VCaP (cell line): ENCODE measurements around the gene CT47C1.
"Not testable (repeated sequence)": the region's sequence is repeated elsewhere in the genome, so short reads cannot be mapped to it uniquely, and the experiment has no call there.

Source experiments
- H3K27ac ChIP-seq: fragments of 450-650 bp; 2 replicates; pipeline ENCODE4 v1.5.1; 2017
- CTCF ChIP-seq: fragments of 450-650 bp; conservative IDR thresholded peaks from 2 replicates; pipeline ENCODE4 v1.5.1; 2017; ENCODE audit warnings: mild to moderate bottlenecking, moderate library complexity

The CT47C1 gene

DNA sequence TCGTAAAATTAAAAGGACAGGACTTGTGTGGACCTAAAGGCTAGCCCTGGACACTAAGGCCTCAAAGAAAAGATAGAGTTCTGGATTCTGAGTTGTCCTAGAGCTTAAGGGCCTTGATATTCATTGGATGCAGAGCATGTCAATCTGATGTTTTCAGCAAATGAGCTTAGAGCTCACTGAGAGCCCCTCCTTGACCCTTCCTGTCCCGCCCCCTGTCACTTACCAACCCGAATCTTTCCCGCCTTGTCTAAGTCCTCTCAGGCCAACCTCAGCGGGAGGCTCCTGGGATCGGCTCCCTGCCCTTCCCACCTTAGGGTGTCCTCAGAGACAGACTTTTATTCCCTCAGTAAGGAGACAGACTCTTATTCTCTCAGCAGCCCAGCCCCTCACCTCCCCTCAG is at the start of gene CT47C1:
TSS of gene CT47C1 (plus strand) at position 250 of the 400 bp plus-strand sequence. CDS start 233 bp downstream, outside the sequence.
- H3K27ac ChIP-seq = no peak within 1 kb of the TSS

DNA sequence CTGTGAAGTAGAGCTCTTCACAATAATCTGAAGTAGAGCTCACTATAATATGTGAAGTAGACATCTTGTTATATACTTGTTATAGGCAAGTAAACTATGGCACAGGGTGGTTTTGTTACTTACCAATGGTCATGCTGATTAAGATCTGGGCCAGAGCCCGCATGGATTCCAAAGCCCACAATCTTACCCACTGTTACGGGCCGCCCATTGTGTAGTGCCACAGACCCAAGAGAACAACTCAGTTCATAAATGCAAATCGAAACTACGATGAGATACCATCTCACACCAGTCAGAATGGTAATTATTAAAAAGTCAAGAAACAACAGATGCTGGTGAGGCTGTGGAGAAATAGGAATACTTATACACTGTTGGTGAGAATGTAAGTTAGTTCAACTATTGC is 46.9 kb upstream of the CT47C1 start:
- no peak for TF ChIP-seq CTCF
- H3K27ac ChIP-seq = no peak overlapping the region

More for the DNA sequence above, at the start of gene CT47C1:
- no peak for TF ChIP-seq CTCF

DNA sequence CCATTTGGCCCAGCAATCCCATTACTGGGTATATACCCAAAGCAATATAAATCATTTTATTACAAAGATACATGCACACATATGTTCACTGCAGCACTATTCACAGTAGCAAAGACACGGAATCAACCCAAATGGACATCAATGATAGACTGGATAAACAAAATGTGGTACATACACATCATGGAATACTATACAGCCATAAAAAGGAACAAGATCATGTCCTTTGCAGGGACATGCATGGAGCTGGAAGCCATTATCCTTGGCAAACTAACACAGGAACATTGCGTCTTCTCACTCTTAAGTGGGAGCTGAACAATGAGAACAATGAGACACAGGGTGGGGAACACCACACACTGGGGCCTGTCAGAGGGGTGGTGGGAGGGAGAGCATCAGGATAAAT is 46.4 kb upstream of the CT47C1 start:
- not testable (repeated sequence) for H3K27ac ChIP-seq

DNA sequence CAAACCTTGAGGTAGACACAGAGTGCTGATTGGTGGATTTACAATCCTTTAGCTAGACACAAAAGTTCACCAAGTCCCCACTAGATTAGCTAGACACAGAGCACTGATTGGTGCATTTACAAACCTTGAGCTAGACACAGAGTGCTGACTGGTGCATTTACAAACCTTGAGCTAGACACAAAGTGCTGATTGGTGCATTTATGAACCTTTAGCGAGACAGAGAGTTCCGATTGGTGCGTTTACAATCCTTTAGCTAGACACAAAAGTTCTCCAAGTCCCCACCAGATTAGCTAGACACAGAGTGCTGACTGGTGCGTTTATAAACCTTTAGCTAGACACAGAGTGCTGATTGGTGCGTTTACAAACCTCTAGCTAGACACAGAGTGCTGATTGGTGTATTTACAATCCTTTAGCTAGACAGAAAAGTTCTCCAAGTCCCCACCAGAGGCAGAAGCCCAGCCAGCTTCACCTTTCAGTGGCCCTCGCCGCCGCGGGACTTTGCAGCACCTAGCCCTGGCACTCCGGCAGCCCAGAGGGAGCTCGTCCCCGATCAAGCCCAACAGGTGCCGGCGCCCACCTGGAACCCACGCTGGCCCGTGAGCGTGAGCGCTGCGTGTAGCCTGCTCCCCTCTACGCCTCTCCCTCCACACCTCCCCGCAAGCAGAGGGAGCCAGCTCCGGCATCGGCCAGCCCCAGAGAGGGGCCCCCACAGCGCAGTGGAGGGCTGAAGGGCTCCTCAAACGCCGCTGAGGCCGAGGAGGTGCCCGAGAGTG is 44.6 kb upstream of the CT47C1 start:
- H3K27ac ChIP-seq = not testable (repeated sequence)

DNA sequence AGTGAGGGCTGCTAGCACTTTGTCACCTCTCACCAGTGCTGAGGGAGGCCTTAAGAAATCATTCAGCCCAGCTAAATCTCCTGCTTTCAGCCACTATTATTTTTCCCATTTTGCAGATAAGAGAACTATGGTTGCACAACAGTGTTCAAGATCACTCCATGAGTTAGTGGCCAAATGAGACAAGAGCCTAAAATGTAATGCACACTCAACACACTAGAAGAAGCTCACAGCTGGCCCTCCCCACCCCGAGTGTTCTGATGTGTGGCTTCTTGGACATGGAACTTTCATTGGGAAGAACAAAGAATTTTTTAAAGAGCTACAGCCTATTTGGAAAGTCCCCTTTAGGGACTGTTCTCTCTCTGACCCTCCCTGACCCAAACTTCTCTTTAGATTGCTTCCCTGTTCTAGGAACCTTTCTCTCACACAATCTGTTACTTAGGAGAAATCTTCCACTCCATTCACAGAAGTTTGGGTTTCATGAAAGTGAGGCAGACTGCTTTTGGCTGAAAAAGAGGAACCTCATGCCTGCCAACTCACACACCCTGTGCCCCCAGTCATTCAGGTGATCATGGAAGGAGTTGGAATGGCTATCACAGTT is 44.0 kb upstream of the CT47C1 start:
- no peak for TF ChIP-seq CTCF
- H3K27ac ChIP-seq = no peak overlapping the region

DNA sequence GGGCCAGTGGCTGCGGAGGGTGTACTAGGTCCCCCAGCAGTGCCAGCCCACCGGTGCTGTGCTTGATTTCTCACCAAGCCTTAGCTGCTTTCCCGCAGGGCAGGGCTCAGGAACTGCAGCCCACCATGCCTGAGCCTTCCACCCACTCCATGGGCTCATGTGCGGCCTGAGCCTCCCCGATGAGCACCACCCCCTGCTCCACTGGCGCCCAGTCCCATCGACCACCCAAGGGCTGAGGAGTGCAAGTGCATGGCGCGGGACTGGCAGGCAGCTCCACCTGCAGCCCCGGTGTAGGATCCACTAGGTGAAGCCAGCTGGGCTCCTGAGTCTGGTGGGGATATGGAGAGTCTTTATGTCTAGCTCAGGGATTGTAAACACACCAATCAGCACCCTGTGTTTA is 43.1 kb upstream of the CT47C1 start:
- H3K27ac ChIP-seq = not testable (repeated sequence)

GRCh38 chrX:119030990-119031389 is 41.8 kb upstream of the CT47C1 start:
- TF ChIP-seq CTCF = no peak
- no peak overlapping the region for H3K27ac ChIP-seq

- no peak overlapping the region for H3K27ac ChIP-seq
- TF ChIP-seq CTCF = no peak
Measured at GRCh38 chrX:119036107-119037029, 36.4 kb upstream of the CT47C1 start.

- TF ChIP-seq CTCF = no peak
- H3K27ac ChIP-seq = no peak overlapping the region
Measured at GRCh38 chrX:119040432-119040831, 32.4 kb upstream of the CT47C1 start.
